ENCODE measurements around the gene ELMO3. TPM values are rescaled to one million over a fixed set of nuclear protein-coding genes. Genes with fewer than 3 reads are reported as not detected.
A peak's percentile ranks its signal among the peaks of the same experiment; 100 is the strongest.

ELMO3 gene
- total RNA-seq, 1 donor from 2014 or later, result 5.5 TPM

DNA sequence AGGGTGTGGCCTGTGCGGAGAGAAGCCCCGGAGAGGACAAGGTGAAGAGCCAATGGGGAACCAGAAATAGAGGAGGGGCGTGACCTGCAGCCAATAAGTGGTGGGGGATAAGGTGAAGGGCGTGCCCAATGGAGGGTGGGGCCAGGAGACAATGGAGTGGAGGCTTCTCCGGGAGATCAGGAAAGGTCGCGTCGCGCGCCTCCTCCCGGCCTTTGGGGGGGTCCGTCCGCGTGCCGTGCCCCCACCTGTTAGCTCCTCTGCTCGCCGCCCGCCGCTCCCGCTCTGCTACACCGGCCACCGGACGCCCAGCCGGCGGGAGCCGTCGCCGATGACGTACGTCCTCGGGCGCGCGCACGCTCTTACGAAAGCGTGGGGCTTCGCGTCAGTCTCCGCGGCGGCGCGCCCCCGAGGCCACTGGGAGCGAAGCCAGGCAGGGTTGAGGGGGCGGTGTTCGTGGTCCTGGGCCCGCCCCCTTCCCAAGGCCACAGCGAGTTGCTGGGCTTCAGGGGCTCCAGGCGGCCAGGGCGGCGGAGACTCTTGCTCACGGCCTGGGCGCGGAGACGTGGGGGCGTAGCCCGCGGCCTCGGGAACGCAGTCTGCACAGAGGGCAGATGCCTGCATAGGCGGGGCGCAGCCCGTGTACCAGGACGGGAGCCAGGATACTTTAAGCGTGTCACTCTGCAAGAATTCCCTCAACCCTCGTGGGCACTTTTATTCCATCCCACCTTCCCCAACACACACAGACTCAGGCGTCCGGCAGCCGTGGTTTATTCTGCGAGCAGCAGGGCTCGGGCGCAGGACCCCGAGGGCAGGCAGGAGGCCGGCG lies 15.1 kb upstream of the ELMO3 start, which contains the start of gene MATCAP1:
Gene MATCAP1, minus strand, starts transcription at position 337 of the 826 bp plus-strand sequence. CDS start 3,353 bp downstream, outside the sequence.
- no peaks in the 10 kb centered on the region for H3K36me3 Mint-ChIP-seq (ENCODE audit: insufficient read depth)
- peak within 1 kb of the TSS; percentile 51 for H3K4me3 Mint-ChIP-seq (ENCODE audit: low read depth)
- no peak within 1 kb of the TSS for H3K27ac Mint-ChIP-seq
- H3K27me3 Mint-ChIP-seq, result peaks cover 9% of the 10 kb centered on the region
- H3K9me3 Mint-ChIP-seq (ENCODE audit: low read depth), result no peaks in the 10 kb centered on the region
- peak; percentile 89 for DNase-seq (ENCODE audit: low spot score, unreplicated experiment)
- peaks cover 3% of the 10 kb centered on the region for H3K4me1 Mint-ChIP-seq (ENCODE audit: low read depth)
- TF ChIP-seq, protein P1, sequence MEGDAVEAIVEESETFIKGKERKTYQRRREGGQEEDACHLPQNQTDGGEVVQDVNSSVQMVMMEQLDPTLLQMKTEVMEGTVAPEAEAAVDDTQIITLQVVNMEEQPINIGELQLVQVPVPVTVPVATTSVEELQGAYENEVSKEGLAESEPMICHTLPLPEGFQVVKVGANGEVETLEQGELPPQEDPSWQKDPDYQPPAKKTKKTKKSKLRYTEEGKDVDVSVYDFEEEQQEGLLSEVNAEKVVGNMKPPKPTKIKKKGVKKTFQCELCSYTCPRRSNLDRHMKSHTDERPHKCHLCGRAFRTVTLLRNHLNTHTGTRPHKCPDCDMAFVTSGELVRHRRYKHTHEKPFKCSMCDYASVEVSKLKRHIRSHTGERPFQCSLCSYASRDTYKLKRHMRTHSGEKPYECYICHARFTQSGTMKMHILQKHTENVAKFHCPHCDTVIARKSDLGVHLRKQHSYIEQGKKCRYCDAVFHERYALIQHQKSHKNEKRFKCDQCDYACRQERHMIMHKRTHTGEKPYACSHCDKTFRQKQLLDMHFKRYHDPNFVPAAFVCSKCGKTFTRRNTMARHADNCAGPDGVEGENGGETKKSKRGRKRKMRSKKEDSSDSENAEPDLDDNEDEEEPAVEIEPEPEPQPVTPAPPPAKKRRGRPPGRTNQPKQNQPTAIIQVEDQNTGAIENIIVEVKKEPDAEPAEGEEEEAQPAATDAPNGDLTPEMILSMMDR (IDR thresholded peaks at IDR 0.05; ENCODE audit: unreplicated experiment), result no peak

DNA sequence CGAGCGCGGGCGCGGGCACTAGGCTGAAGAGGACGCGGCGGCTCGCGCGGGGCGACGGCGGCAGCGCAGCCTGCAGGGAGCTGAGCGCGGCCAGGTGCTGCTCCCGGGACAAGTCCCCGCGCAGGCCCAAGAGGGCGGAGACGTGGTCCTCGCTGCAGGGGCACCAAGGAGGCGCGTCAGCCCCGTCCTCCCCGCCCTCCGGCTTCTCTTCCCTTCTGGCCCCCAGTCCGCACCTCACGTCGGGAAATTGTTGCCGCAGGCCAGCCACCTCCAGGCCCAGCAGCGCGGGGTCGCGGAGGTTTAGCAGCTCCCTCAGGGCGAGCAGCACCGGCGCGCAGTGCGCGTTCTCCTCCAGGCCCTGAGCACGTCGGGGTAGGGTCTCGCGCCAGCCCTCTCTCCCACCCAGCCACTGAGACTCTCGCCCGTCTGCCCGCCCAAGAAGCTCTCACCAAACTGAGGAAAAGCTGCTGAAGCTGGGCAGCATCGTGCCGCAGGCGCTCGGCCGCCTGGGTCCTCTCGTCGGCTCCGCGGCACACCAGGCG lies 14.4 kb upstream of the ELMO3 start:
- DNase-seq (ENCODE audit: low spot score, unreplicated experiment), result no peak
- no peak overlapping the region for H3K27ac Mint-ChIP-seq
- TF ChIP-seq, protein P1 (IDR thresholded peaks at IDR 0.05; ENCODE audit: unreplicated experiment), result no peak
- peak overlapping the region; percentile 51 for H3K4me3 Mint-ChIP-seq (ENCODE audit: low read depth)
- H3K27me3 Mint-ChIP-seq, result peaks cover 7% of the 10 kb centered on the region
- no peaks in the 10 kb centered on the region for H3K9me3 Mint-ChIP-seq (ENCODE audit: low read depth)
- H3K36me3 Mint-ChIP-seq (ENCODE audit: insufficient read depth), result no peaks in the 10 kb centered on the region
- H3K4me1 Mint-ChIP-seq (ENCODE audit: low read depth), result peaks cover 3% of the 10 kb centered on the region

DNA sequence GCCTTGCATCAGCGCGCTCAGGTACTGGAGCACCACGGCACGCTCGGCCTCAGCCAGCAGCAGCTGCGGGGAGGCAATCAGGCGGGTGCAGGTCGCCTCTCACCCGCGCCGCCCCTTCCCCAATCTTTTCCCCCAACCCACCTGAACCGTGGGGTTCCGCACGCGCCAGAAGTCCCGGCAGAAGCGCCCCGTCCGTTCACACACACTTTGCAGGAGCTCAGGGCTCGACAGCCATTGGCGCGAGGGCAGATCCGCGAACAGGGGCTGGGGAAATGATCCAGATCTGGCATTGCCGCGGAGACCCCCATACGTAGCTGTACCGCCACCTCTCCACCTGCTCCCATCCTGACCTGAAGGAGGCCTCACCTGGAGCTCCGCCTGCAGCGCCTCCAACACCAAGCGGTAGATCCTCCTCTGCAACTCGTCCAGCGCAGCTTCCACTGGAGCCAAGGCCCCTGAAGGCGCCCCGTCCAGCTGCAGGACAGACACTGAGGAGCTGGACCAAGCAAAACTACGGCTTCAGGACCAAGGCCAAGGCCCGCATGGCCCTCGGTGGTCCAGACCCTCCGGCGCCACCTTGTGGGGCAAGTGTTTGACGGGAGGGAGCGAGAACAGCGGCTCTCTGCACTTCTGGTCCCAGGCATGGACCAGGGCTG lies 13.8 kb upstream of the ELMO3 start:
- Mint-ChIP-seq H3K9me3 (ENCODE audit: low read depth) (no peaks in the 10 kb centered on the region), H3K36me3 (ENCODE audit: insufficient read depth) (no peaks in the 10 kb centered on the region), H3K4me3 (ENCODE audit: low read depth) (peak overlapping the region; percentile 79), H3K4me1 (ENCODE audit: low read depth) (peaks cover 3% of the 10 kb centered on the region), H3K27ac (peak overlapping the region; percentile 93), H3K27me3 (peaks cover 7% of the 10 kb centered on the region)
- DNase-seq (ENCODE audit: low spot score, unreplicated experiment), result peak; percentile 96
- TF ChIP-seq, protein P1 (IDR thresholded peaks at IDR 0.05; ENCODE audit: unreplicated experiment), result peak; percentile 90

DNA sequence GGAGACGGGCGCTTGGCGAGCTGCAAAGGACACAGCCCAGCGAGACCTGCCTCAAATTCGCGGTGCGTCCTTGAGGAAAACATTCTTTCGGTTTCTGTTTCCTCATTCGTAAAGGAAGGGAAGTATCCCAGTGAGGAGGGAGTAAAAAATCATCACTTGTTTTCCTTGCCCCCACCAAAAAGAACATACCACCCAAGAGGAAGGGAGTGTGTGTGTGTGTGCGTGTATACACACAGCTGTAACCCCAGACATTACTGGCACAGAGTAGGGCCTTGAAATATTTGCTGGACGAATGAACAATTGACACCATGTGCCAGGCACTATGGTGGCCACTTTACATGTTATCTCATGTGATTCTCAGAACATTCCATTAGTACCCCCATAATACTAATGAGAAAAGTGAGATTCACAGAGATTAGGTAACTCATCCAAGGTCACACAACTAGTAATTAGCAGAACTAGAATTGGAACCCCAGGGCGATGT lies 13.2 kb upstream of the ELMO3 start:
- TF ChIP-seq, protein P1 (IDR thresholded peaks at IDR 0.05; ENCODE audit: unreplicated experiment), result no peak
- H3K4me1 Mint-ChIP-seq (ENCODE audit: low read depth), result peaks cover 3% of the 10 kb centered on the region
- DNase-seq (ENCODE audit: low spot score, unreplicated experiment), result no peak
- no peaks in the 10 kb centered on the region for H3K9me3 Mint-ChIP-seq (ENCODE audit: low read depth)
- peaks cover 7% of the 10 kb centered on the region for H3K27me3 Mint-ChIP-seq
- no peaks in the 10 kb centered on the region for H3K36me3 Mint-ChIP-seq (ENCODE audit: insufficient read depth)
- no peak overlapping the region for H3K27ac Mint-ChIP-seq
- no peak overlapping the region for H3K4me3 Mint-ChIP-seq (ENCODE audit: low read depth)

DNA sequence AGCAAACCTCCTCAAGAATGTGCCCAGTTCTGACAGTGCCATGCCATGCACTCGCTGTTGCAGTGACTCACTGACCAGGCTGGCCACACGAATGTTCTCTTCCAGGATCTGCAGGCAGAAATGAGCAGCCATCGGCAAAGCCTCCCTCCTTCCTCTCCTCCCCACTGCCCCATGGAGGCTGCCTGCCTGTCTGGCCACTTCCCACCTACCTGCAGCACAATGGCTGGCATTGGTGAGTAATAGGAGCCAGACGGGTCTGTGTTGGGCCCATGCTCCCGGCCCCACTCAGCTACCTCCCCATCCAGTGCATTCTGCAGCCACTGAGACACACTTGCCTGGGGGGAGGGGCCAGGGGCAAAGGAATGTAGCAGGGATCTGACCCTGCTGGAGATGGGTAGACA lies 12.4 kb upstream of the ELMO3 start:
- H3K27me3 Mint-ChIP-seq, result peaks cover 7% of the 10 kb centered on the region
- no peaks in the 10 kb centered on the region for H3K36me3 Mint-ChIP-seq (ENCODE audit: insufficient read depth)
- H3K9me3 Mint-ChIP-seq (ENCODE audit: low read depth), result no peaks in the 10 kb centered on the region
- no peak overlapping the region for H3K27ac Mint-ChIP-seq
- TF ChIP-seq, protein P1 (IDR thresholded peaks at IDR 0.05; ENCODE audit: unreplicated experiment), result no peak
- no peak for DNase-seq (ENCODE audit: low spot score, unreplicated experiment)
- peaks cover 6% of the 10 kb centered on the region for H3K4me1 Mint-ChIP-seq (ENCODE audit: low read depth)
- no peak overlapping the region for H3K4me3 Mint-ChIP-seq (ENCODE audit: low read depth)

Data from progenitor cell of endocrine pancreas (in vitro differentiated cells).